Endothelial cell of umbilical vein (primary cell): Measurements from ENCODE around the gene SMARCC2. TPM values are rescaled to one million over a fixed set of nuclear protein-coding genes. Genes with fewer than 3 reads are reported as not detected.

Source experiments
- BruUV-seq: library from RNA; stranded (reverse); fragments of 400-500 nt; replicated peaks from 2 replicates; lab custom pipeline; 2021; lab: Mats Ljungman, UMichigan
- CTCF ChIA-PET: fragments of 300-600, 350-600 bp; sonication (Branson Sonifier 250); formaldehyde crosslinking; loops from one replicate; lab custom pipeline; 2021; ENCODE audit warnings: antibody characterized with exemption, inconsistent platforms; lab: Charles Lee
- POLR2A ChIA-PET: fragments of 300-600, 350-600 bp; sonication (Branson Sonifier 250); formaldehyde crosslinking; loops from one replicate; lab custom pipeline; 2021; ENCODE audit warnings: antibody characterized with exemption, inconsistent platforms; lab: Charles Lee
- DNase-seq: peaks from one replicate; pipeline ENCODE4 v3.0.0-alpha.2; 2011; ENCODE audit warnings: low read depth, low spot score
- FAIRE-seq: peaks from 2 replicates; lab custom pipeline; 2011; peaks lifted over from hg19 to GRCh38; lab: Jason Lieb, UNC
- H2AFZ ChIP-seq: 2 replicates; pipeline ENCODE4 v1.6.0; 2012; ENCODE audit warnings: low read depth, low read length, control low read depth, inconsistent platforms
- H3K27ac ChIP-seq: 2 replicates; pipeline ENCODE4 v1.5.1; 2011; ENCODE audit warnings: low read depth, mild to moderate bottlenecking, control low read depth, low read length, moderate library complexity; ENCODE audit not compliant: insufficient read depth
- H3K27me3 ChIP-seq, 2 experiments: 2 replicates each; pipeline versions ENCODE4 v1.6.0 to v1.6.1; 2011; ENCODE audit warnings: low read length in 2 of 2, mixed read lengths in 1 of 2; ENCODE audit not compliant: control insufficient read depth in 2 of 2, insufficient read depth in 2 of 2
- H3K36me3 ChIP-seq, 2 experiments: 2 replicates in 1 of 2; 3 replicates in 1 of 2; pipeline ENCODE4 v1.5.1; 2011; ENCODE audit warnings: low read length in 2 of 2, mild to moderate bottlenecking in 1 of 2, moderate library complexity in 1 of 2; ENCODE audit not compliant: control insufficient read depth in 2 of 2, insufficient read depth in 2 of 2; ENCODE audit errors: extremely low read depth in 1 of 2
- H3K4me1 ChIP-seq: 3 replicates; pipeline ENCODE4 v1.5.1; 2011; ENCODE audit warnings: mild to moderate bottlenecking, low read length; ENCODE audit not compliant: control insufficient read depth, insufficient read depth; ENCODE audit errors: extremely low read depth
- H3K4me2 ChIP-seq: 2 replicates; pipeline ENCODE4 v1.6.1; 2011; ENCODE audit warnings: low read length, control low read depth, mixed read lengths; ENCODE audit not compliant: insufficient read depth
- H3K4me3 ChIP-seq, 3 experiments: fragments of 200-600 bp in 1 of 3; sonication (generic), shearing (Covaris generic) in 1 of 3; replicated peaks in 1 of 3; 2 replicates each; pipeline ENCODE4 v1.5.1; 2011 to 2016; ENCODE audit warnings: control low read depth in 3 of 3, low read length in 3 of 3, mild to moderate bottlenecking in 2 of 3, inconsistent platforms in 1 of 3, low read depth in 1 of 3, moderate library complexity in 1 of 3; ENCODE audit not compliant: insufficient read depth in 1 of 3
- H3K79me2 ChIP-seq: 2 replicates; pipeline ENCODE4 v1.6.0; 2012; ENCODE audit warnings: low read length, inconsistent platforms; ENCODE audit not compliant: control insufficient read depth, insufficient read depth
- H3K9ac ChIP-seq: replicated peaks from 2 replicates; pipeline ENCODE3; 2011; ENCODE audit warnings: low read length, control low read depth; ENCODE audit not compliant: insufficient read depth; ENCODE audit errors: extremely low read depth
- H3K9me1 ChIP-seq: replicated peaks from 3 replicates; pipeline ENCODE4 v1.6.0; 2011; ENCODE audit warnings: mild to moderate bottlenecking, low read length; ENCODE audit not compliant: control insufficient read depth, insufficient read depth; ENCODE audit errors: extremely low read depth
- H3K9me3 ChIP-seq: replicated peaks from 2 replicates; pipeline ENCODE4 v1.5.1; 2012; ENCODE audit warnings: low read length, inconsistent platforms; ENCODE audit not compliant: control insufficient read depth, insufficient read depth
- H4K20me1 ChIP-seq: replicated peaks from 2 replicates; pipeline ENCODE3; 2011; ENCODE audit warnings: mild to moderate bottlenecking, low read length; ENCODE audit not compliant: control insufficient read depth, insufficient read depth; ENCODE audit errors: extremely low read depth
- EZH2 ChIP-seq: IDR thresholded peaks from 2 replicates; pipeline ENCODE4 v1.6.1; 2012; ENCODE audit warnings: borderline replicate concordance, low read depth, mild to moderate bottlenecking, moderate library complexity, low read length, inconsistent platforms; ENCODE audit not compliant: severe bottlenecking
- FOS ChIP-seq: IDR thresholded peaks from 2 replicates; pipeline ENCODE4 v1.6.1; 2011; ENCODE audit warnings: mild to moderate bottlenecking, low read length, moderate library complexity, borderline replicate concordance; ENCODE audit not compliant: insufficient read depth
- GATA2 ChIP-seq: IDR thresholded peaks from 2 replicates; pipeline ENCODE4 v1.7.0; 2011; ENCODE audit warnings: low read depth, mild to moderate bottlenecking, moderate library complexity, mixed read lengths, low read length; ENCODE audit not compliant: insufficient read length, insufficient read depth
- JUN ChIP-seq: IDR thresholded peaks from 2 replicates; pipeline ENCODE4 v1.6.1; 2011; ENCODE audit warnings: borderline replicate concordance, low read depth; ENCODE audit not compliant: insufficient read length, insufficient read depth
- MYC ChIP-seq: IDR thresholded peaks from one replicate; pipeline ENCODE4 v1.6.1; 2011; ENCODE audit warnings: mild to moderate bottlenecking, low read depth, low read length
- POLR2A ChIP-seq: IDR thresholded peaks from 2 replicates; pipeline ENCODE4 v1.6.1; 2012; ENCODE audit warnings: low read depth, mild to moderate bottlenecking, control low read depth, low read length
- POLR2AphosphoS5 ChIP-seq: IDR thresholded peaks from 2 replicates; pipeline ENCODE4 v1.6.1; 2012; ENCODE audit warnings: low read depth, mild to moderate bottlenecking, control low read depth, low read length, moderate library complexity; ENCODE audit not compliant: insufficient read depth
- dilution Hi-C: fragments of 300-500 bp; cut with MboI; formaldehyde crosslinking; loops from one replicate; pipeline ENCODE4 v1.15.0; 2019; ENCODE audit warnings: low sequenced_read_pairs; ENCODE audit not compliant: extremely low pct_ligation_motif_present
- intact Hi-C: fragments of 100-400 bp; cut with micrococcal nuclease; formaldehyde crosslinking; loops from one replicate; pipeline ENCODE4 v1.10.0; 2022
- polyA plus RNA-seq, 4 experiments: library from polyadenylated mRNA; depleted of rRNA in 3 of 4; stranded (reverse) in 3 of 4; unstranded in 1 of 4; fragments of >200 nt; gene quantifications; 2 replicates each; pipeline versions ENCODE4 v1.2.1 to v1.2.3, GENCODE V29; 2011 to 2012; ENCODE audit warnings: missing spikeins in 1 of 4
- total RNA-seq: library from RNA; stranded (reverse); gene quantifications from 2 replicates; pipeline ENCODE4 v1.2.3, GENCODE V29; 2021
- TF ChIP-seq, protein P1 (sequence below), 2 donors: IDR thresholded peaks; 1 replicate in 1 of 2; 2 replicates in 1 of 2; pipeline ENCODE4 v1.5.1; 2011; ENCODE audit warnings: low read length in 2 of 2, mild to moderate bottlenecking in 2 of 2, moderate library complexity in 2 of 2, control low read depth in 1 of 2, inconsistent platforms in 1 of 2, low read depth in 1 of 2; ENCODE audit not compliant: insufficient read depth in 1 of 2; ENCODE audit errors: extremely low read depth in 1 of 2
- TF ChIP-seq, protein P2 (sequence below): IDR thresholded peaks from 2 replicates; pipeline ENCODE4 v1.6.1; 2011; ENCODE audit not compliant: insufficient read depth, insufficient read length

The SMARCC2 gene
- total and polyA plus RNA-seq, 2 donors (not counting 3 experiments of a cell fraction or from before 2014, with no cell fraction given) = 51.9 to 121 TPM

DNA sequence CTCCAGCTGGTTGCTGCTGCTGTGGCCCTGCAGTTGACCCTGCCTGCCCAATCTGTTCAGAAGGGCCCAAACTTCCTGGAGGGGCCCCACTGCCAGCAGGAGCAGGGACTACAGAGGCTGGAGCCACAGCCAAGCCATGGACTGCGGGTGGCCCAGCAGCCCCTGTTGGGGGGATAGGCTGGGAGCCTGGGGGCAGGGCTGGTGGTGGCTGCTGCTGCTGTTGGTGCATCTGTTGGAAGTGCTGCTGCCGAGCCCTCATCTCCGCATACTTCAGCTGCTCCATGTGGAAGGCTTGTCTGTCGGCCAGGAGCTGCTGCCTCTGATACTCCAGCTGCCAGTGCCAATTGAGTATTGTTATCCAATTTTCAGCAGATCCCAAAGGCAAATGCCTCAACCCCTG lies 23.9 kb downstream of the SMARCC2 start:
- no peak for FAIRE-seq
- intact Hi-C loops = no loop called here
- DNase-seq = no peak
- no peak for TF ChIP-seq GATA2
- peak; percentile 62 for TF ChIP-seq POLR2A
- TF ChIP-seq, protein P1, sequence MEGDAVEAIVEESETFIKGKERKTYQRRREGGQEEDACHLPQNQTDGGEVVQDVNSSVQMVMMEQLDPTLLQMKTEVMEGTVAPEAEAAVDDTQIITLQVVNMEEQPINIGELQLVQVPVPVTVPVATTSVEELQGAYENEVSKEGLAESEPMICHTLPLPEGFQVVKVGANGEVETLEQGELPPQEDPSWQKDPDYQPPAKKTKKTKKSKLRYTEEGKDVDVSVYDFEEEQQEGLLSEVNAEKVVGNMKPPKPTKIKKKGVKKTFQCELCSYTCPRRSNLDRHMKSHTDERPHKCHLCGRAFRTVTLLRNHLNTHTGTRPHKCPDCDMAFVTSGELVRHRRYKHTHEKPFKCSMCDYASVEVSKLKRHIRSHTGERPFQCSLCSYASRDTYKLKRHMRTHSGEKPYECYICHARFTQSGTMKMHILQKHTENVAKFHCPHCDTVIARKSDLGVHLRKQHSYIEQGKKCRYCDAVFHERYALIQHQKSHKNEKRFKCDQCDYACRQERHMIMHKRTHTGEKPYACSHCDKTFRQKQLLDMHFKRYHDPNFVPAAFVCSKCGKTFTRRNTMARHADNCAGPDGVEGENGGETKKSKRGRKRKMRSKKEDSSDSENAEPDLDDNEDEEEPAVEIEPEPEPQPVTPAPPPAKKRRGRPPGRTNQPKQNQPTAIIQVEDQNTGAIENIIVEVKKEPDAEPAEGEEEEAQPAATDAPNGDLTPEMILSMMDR (IDR thresholded peaks at IDR 0.05; ENCODE audit: extremely low read depth in 1 of 2, insufficient read depth in 1 of 2, low read depth in 1 of 2, low read length in 2 of 2) = no peak
- TF ChIP-seq MYC = no peak
- TF ChIP-seq POLR2AphosphoS5 = peak; percentile 62
- TF ChIP-seq EZH2 = no peak
- no peak for TF ChIP-seq JUN
- TF ChIP-seq FOS = no peak
- TF ChIP-seq, protein P2, sequence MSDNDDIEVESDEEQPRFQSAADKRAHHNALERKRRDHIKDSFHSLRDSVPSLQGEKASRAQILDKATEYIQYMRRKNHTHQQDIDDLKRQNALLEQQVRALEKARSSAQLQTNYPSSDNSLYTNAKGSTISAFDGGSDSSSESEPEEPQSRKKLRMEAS = no peak
- Histone ChIP-seq H3K27ac (no peak overlapping the region), H3K36me3 (peaks cover 22 to 50% of the 10 kb centered on the region in 2 experiments), H3K4me2 (no peak overlapping the region), H3K9ac (no peak overlapping the region), H3K27me3 (no peaks in the 10 kb centered on the region), H4K20me1 (no peaks in the 10 kb centered on the region), H3K9me1 (no peaks in the 10 kb centered on the region), H3K9me3 (no peaks in the 10 kb centered on the region), H3K4me1 (peaks cover 19% of the 10 kb centered on the region), H3K4me3 (no peak overlapping the region), H3K79me2 (peaks cover 11% of the 10 kb centered on the region), H2AFZ (no peak overlapping the region)
- POLR2A ChIA-PET = interaction anchor here (0.8 to 1.5 kb wide), 2 partner anchors 37 to 118 kb away, joined by 4 read pairs; partner anchors contain the start of gene ESYT1
- dilution Hi-C loops = no loop called here
- CTCF ChIA-PET = interaction anchor here (1.1 to 1.7 kb wide), 4 partner anchors 24 to 168 kb away, joined by 3 to 6 read pairs (median 4); partner anchors contain the start of genes SMARCC2 and SUOX
- no TSS peak for BruUV-seq
